ENCODE data around the gene TC2N. TPM values are rescaled to one million over a fixed set of nuclear protein-coding genes. Genes with fewer than 3 reads are reported as not detected.

The TC2N gene
- 0.40 and 0.93 TPM in 2 replicates for total RNA-seq

GRCh38 chr14:91867316-91867988 lies at the start of gene TC2N:
TC2N (minus strand) TSS chr14:91867536; CDS start chr14:91813769, 53,767 bp downstream.

GRCh38 chr14:91731986-91732385 lies 135.3 kb downstream of the TC2N start, which contains the start of gene CATSPERB:
CATSPERB (minus strand) TSS chr14:91732086; CDS start chr14:91729479, 2,607 bp downstream.

Other genes starting within 250 kb of the TC2N start
- under 0.01 and 0.06 TPM in 2 replicates for gene CATSPERB, start 135.4 kb downstream of the TC2N start, total RNA-seq
- 12.2 and 31.1 TPM in 2 replicates for gene FBLN5, start 80.2 kb upstream of the TC2N start, total RNA-seq
- gene TRIP11, start 172.5 kb upstream of the TC2N start, total RNA-seq: 37.3 and 48.3 TPM in 2 replicates
- gene ATXN3, start 239.0 kb upstream of the TC2N start, total RNA-seq: 53.1 and 87.5 TPM in 2 replicates